Hepatocyte (in vitro differentiated cells): ENCODE data around the gene ZDHHC14.

Experiments used
- EZH2 ChIP-seq: fragments of 200-600 bp; sonication (generic); IDR thresholded peaks from 2 replicates; pipeline ENCODE4 v1.6.1; 2016; ENCODE audit warnings: antibody characterized with exemption, mild to moderate bottlenecking, borderline replicate concordance
- TF ChIP-seq, protein P1 (sequence below): fragments of 200-600 bp; sonication (generic); IDR thresholded peaks from 2 replicates; pipeline ENCODE4 v1.5.1; 2016; ENCODE audit warnings: antibody characterized with exemption, mild to moderate bottlenecking; ENCODE audit not compliant: poor library complexity

DNA sequence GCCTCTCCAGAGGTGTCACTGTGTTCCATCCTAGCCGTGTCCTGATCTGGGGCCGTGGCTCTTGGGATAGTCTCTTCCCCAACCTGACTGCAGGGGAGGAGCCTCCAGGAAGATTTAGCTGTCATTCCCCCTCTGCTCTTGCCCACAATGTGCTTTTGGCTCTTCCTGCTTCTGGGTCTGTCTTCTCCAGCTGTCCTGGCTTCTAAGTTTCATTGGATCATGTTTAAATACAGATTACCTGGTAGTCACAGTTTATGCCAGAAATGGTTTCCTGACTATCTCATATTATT is 139.1 kb downstream of the ZDHHC14 start:
- TF ChIP-seq, protein P1, sequence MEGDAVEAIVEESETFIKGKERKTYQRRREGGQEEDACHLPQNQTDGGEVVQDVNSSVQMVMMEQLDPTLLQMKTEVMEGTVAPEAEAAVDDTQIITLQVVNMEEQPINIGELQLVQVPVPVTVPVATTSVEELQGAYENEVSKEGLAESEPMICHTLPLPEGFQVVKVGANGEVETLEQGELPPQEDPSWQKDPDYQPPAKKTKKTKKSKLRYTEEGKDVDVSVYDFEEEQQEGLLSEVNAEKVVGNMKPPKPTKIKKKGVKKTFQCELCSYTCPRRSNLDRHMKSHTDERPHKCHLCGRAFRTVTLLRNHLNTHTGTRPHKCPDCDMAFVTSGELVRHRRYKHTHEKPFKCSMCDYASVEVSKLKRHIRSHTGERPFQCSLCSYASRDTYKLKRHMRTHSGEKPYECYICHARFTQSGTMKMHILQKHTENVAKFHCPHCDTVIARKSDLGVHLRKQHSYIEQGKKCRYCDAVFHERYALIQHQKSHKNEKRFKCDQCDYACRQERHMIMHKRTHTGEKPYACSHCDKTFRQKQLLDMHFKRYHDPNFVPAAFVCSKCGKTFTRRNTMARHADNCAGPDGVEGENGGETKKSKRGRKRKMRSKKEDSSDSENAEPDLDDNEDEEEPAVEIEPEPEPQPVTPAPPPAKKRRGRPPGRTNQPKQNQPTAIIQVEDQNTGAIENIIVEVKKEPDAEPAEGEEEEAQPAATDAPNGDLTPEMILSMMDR: no peak
- TF ChIP-seq EZH2: no peak
